Measurements from ENCODE around the gene ZNF213.

The ZNF213 gene

DNA sequence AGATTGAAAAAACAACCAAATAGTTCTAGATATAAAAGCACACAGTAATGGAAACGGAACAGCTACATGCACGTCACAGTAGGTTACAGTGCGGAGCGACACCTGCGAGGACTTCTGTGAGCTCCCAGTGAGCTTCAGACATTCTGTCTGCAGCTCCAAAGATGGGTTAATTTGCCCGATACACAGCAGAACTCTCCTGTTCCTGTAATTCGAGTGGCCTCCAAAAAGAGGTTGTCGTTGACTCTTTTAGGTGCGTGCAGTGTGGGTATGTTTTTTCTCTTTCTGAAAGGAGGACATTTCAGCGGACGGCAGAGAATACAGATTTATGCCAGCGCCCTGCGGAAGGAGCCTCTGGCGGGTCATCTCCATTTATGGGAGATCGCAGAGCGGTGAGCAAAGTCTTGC, 56.1 kb downstream of the ZNF213 start (continued):
- 0 out of 2 replicates have a peak, but pooled peaks have one; percentile 51 for TF ChIP-seq ZNF777 (tag by site-specific recombination; IDR thresholded peaks at IDR 0.05; ENCODE audit: borderline replicate concordance)
- TF ChIP-seq KLF8 (tag by site-specific recombination; IDR thresholded peaks at IDR 0.05): no peak
- TF ChIP-seq GLI4 (tag by site-specific recombination; IDR thresholded peaks at IDR 0.05): no peak
- TF ChIP-seq SP7 (tag by site-specific recombination; IDR thresholded peaks at IDR 0.05): no peak
- no peak for TF ChIP-seq BCL11B (tag by site-specific recombination; IDR thresholded peaks at IDR 0.05; ENCODE audit: low read depth)
- no peak for TF ChIP-seq GLI2 (tag by site-specific recombination; IDR thresholded peaks at IDR 0.05; ENCODE audit: borderline replicate concordance, low read depth)
- TF ChIP-seq ZBTB7A (tag by site-specific recombination; IDR thresholded peaks at IDR 0.05; ENCODE audit: low read depth): no peak
- peak; percentile 92 for TF ChIP-seq ZBTB17 (tag by site-specific recombination; IDR thresholded peaks at IDR 0.05)
- TF ChIP-seq ZFP37 (tag by site-specific recombination; IDR thresholded peaks at IDR 0.05): 0 out of 2 replicates have a peak, but pooled peaks have one; percentile 15
- TF ChIP-seq, protein P1, sequence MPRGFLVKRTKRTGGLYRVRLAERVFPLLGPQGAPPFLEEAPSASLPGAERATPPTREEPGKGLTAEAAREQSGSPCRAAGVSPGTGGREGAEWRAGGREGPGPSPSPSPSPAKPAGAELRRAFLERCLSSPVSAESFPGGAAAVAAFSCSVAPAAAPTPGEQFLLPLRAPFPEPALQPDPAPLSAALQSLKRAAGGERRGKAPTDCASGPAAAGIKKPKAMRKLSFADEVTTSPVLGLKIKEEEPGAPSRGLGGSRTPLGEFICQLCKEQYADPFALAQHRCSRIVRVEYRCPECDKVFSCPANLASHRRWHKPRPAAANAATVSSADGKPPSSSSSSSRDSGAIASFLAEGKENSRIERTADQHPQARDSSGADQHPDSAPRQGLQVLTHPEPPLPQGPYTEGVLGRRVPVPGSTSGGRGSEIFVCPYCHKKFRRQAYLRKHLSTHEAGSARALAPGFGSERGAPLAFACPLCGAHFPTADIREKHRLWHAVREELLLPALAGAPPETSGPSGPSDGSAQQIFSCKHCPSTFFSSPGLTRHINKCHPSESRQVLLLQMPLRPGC (tag by site-specific recombination; IDR thresholded peaks at IDR 0.05): no peak

Data from HEK293 (cell line).